Subcutaneous abdominal adipose tissue (tissue), 5 donors: ENCODE measurements around the gene TEAD1.

Source experiments
- H3K27ac ChIP-seq: one replicate; pipeline ENCODE4 v1.7.0; 2013; ENCODE audit warnings: low read depth, mild to moderate bottlenecking, inconsistent platforms, low read length, moderate library complexity
- H3K27me3 ChIP-seq, 5 donors: one replicate each; pipeline ENCODE4 v1.7.0; 2013; ENCODE audit warnings: low read length in 5 of 5, inconsistent platforms in 1 of 5; ENCODE audit not compliant: control insufficient read depth in 5 of 5, insufficient read depth in 4 of 5
- H3K36me3 ChIP-seq, 5 donors: one replicate each; pipeline ENCODE4 v1.7.0; 2013; ENCODE audit warnings: low read length in 5 of 5; ENCODE audit not compliant: control insufficient read depth in 5 of 5, insufficient read depth in 5 of 5
- H3K4me1 ChIP-seq, 5 donors: one replicate each; pipeline ENCODE4 v1.7.0; 2013; ENCODE audit warnings: low read length in 5 of 5, mild to moderate bottlenecking in 3 of 5, moderate library complexity in 1 of 5; ENCODE audit not compliant: control insufficient read depth in 5 of 5, insufficient read depth in 5 of 5
- H3K4me3 ChIP-seq, 5 donors: one replicate each; pipeline ENCODE4 v1.7.0; 2013; ENCODE audit warnings: low read length in 5 of 5, low read depth in 1 of 5
- H3K9ac ChIP-seq, 5 donors: one replicate each; pipeline ENCODE4 v1.7.0; 2013; ENCODE audit warnings: low read length in 5 of 5, mild to moderate bottlenecking in 4 of 5, moderate library complexity in 3 of 5
- H3K9me3 ChIP-seq, 5 donors: one replicate each; pipeline ENCODE4 v1.7.0; 2013; ENCODE audit warnings: low read length in 5 of 5; ENCODE audit not compliant: control insufficient read depth in 5 of 5
- donor health status: healthy.
- donor health status: healthy.
- donor health status: healthy.
- donor health status: healthy.
- donor health status: healthy.

Gene TEAD1

DNA sequence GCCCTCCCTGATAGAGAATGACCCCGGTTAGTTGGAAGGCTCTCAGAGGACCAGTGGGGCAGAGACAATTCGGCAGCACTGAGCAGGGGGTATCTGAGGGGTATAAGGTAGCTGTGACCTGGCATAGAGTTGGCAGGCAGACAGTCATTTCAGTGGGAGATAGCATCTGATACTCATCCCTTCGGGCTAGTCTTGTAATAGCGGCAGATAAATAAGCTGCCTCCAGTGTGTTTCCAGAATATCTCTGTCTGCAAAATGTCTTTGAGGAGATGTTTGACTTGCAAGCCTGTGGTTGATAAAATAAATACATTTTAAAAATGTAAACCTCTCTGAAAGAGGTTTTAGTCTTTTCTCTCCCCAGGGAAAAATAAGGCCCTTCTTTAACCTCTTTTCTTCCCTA, 54.2 kb downstream of the TEAD1 start:
- H3K4me3 ChIP-seq, result no peak overlapping the region
- no peaks in the 10 kb centered on the region for H3K27me3 ChIP-seq
- no peak overlapping the region for H3K27ac ChIP-seq
- H3K9me3 ChIP-seq, result no peaks in the 10 kb centered on the region
- peaks cover 3 to 32% (median 29%) of the 10 kb centered on the region in 5 donors for H3K4me1 ChIP-seq
- no peak overlapping the region for H3K9ac ChIP-seq
- no peaks in the 10 kb centered on the region for H3K36me3 ChIP-seq

DNA sequence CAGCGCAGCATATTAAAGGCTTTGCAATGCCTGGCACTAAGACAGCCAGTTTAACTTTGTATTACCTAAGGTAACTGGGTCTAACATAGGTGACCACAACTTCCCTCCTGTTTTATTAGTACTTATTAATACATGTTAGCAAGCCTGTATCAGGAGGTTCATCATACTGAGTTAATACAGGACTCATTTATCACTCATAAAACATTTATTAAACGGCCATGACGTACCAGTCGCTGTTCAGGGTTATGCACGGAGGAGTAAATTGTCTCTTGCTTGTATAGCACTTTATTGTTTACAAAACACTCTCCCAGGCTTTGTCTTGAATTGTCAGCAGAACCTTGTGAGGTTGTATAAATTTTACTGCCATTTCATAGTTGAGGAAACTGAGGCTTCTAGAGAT, 55.7 kb downstream of the TEAD1 start:
- Histone ChIP-seq H3K9me3 (no peaks in the 10 kb centered on the region), H3K36me3 (no peaks in the 10 kb centered on the region), H3K27ac (no peak overlapping the region), H3K4me1 (peaks cover 0 to 24% (median 16%) of the 10 kb centered on the region in 5 donors), H3K9ac (no peak overlapping the region), H3K4me3 (no peak overlapping the region), H3K27me3 (no peaks in the 10 kb centered on the region)

DNA sequence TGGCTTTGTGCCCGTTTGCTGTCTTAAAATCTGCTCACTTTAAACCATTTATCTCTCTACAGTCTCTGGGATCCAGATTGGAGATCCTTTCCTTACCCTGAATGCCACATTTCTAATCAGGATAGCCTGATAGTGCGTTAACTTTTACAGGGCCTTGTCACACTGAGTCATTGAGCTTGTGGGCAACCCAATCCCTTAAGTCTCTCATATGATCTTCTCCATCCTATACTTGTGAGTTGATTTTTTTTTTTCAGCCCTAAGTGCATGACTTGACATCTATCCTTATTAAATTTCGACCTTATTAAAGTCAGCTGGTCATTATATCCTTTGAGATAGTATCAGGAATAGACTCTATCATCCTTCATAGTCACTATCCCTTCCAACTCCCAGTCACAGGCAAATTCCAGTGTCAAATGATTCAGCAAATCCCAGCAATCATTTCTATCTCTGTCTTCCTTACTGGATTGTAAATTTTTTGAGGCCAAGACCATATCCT, 57.7 kb downstream of the TEAD1 start:
- no peak overlapping the region for H3K4me3 ChIP-seq
- no peaks in the 10 kb centered on the region for H3K36me3 ChIP-seq
- H3K27ac ChIP-seq, result no peak overlapping the region
- no peaks in the 10 kb centered on the region for H3K9me3 ChIP-seq
- peaks cover 0 to 13% (median 8%) of the 10 kb centered on the region in 5 donors for H3K4me1 ChIP-seq
- H3K9ac ChIP-seq, result no peak overlapping the region
- no peaks in the 10 kb centered on the region for H3K27me3 ChIP-seq

DNA sequence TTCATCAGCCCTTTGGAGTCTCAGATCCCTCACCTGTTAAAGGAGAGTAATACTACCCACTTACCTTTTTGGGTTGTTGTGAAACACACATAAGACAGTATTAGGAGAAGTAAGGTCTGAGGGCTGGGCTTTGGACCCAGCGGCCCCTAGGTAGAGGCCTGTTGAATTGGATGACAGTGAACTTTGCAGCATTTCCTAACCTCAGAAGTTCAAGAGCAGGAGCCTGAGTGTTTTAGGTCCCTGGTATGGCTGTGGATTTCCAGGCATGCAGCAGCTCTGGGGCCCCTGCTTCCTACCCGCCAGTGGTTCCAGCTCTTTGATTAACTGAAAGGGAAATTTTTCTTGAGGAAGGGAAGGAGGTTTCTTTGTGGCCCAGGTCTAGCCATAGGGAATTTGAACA, 58.9 kb downstream of the TEAD1 start:
- H3K27me3 ChIP-seq, result no peaks in the 10 kb centered on the region
- H3K9ac ChIP-seq, result no peak overlapping the region
- H3K9me3 ChIP-seq, result no peaks in the 10 kb centered on the region
- H3K27ac ChIP-seq, result no peak overlapping the region
- H3K36me3 ChIP-seq, result no peaks in the 10 kb centered on the region
- no peak overlapping the region for H3K4me3 ChIP-seq
- H3K4me1 ChIP-seq, result peaks cover 0 to 8% (median 1%) of the 10 kb centered on the region in 5 donors

DNA sequence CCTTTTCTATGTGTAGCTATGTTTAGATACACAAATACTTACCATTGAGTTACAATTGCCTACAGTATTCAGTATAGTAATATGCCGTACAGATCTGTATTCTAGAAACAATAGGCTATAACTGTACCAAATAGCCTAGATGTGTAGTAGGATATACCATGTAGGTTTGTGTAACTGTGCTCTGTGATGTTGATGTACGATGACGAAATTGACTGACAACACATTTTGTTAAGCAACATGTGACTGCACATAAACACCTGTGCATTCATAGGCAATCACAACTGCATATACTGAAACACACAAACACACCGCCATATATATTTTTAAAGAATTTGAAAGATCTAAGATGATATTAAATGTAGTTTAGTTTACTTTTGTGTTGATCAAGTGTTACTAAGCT, 60.4 kb downstream of the TEAD1 start:
- no peak overlapping the region for H3K27ac ChIP-seq
- H3K9ac ChIP-seq, result no peak overlapping the region
- no peaks in the 10 kb centered on the region for H3K36me3 ChIP-seq
- H3K9me3 ChIP-seq, result no peaks in the 10 kb centered on the region
- no peaks in the 10 kb centered on the region for H3K27me3 ChIP-seq
- H3K4me1 ChIP-seq, result peaks cover 0 to 7% (median 0%) of the 10 kb centered on the region in 5 donors
- no peak overlapping the region for H3K4me3 ChIP-seq

DNA sequence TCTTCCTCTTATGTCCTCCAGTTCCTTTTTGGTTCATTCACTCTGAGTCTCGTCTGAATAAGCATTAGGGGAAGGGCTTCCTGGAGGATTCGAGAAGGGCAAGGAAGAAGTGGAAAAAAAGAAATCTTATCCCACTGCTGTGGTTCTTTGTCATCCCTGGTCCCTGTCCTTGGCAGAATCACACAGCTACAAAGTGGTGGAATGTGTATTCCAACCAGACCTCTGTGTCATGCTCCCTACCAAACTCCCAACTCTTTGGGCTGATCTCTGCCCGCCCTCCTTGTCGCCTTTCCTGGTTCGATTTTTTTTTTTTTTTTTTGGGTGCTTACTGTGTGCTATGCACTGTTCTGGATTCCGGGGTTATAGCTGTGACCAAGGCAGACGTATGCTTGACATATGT, 61.0 kb downstream of the TEAD1 start:
- H3K27me3 ChIP-seq, result no peaks in the 10 kb centered on the region
- H3K9me3 ChIP-seq, result no peaks in the 10 kb centered on the region
- no peak overlapping the region for H3K27ac ChIP-seq
- H3K4me1 ChIP-seq, result peaks cover 0 to 7% (median 0%) of the 10 kb centered on the region in 5 donors
- no peak overlapping the region for H3K9ac ChIP-seq
- H3K36me3 ChIP-seq, result no peaks in the 10 kb centered on the region
- no peak overlapping the region for H3K4me3 ChIP-seq

DNA sequence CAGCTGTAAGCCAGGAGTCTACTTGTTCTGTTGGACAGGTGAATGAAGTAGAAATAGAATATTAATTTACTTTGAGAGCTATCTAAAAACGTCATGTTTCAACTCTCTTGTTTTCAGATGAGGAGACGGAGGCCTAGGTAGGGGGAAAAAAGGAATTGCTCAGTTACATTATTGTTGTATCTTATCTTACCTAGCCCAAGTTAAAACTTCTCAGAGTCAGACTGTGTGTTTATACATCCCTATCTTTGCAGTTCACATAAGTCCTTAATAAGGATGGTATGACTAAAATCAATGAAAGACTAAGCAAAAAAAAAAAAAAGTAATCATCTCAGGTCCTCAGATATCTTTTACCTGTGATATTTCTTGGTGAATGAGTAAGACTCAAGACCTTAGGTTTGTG, 62.8 kb downstream of the TEAD1 start:
- H3K9ac ChIP-seq, result no peak overlapping the region
- H3K27ac ChIP-seq, result no peak overlapping the region
- peaks cover 0 to 6% (median 0%) of the 10 kb centered on the region in 5 donors for H3K4me1 ChIP-seq
- H3K9me3 ChIP-seq, result no peaks in the 10 kb centered on the region
- H3K4me3 ChIP-seq, result no peak overlapping the region
- no peaks in the 10 kb centered on the region for H3K36me3 ChIP-seq
- H3K27me3 ChIP-seq, result no peaks in the 10 kb centered on the region

DNA sequence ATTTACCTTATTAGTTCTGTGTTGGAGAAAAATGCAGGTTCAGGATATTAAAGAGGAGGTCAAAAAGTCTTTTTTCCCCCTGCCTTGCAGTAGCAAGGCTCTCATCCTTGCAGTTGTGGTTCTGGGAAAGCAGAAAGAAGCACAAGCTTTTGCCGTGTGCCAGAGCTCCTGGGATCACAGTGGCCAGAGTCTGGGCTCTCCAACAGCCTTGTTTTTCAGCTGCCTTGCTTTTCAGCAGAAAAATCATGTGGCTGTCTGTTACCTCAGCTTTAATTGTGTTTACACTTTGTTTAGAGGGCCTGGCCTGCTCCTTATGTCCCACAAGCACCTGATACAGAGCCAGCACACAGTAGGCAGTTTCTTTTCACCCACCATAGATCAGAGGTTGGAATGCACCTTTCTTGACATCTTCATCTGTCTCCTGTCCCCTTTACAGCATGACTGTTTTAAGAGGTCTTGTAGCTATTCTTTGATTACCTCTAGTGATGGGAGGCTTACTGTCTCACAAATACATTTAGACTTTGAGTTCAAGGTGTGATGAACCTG, 67.5 kb downstream of the TEAD1 start:
- Histone ChIP-seq H3K4me3 (no peak overlapping the region), H3K27ac (no peak overlapping the region), H3K36me3 (no peaks in the 10 kb centered on the region), H3K4me1 (peaks cover 0 to 8% (median 2%) of the 10 kb centered on the region in 5 donors), H3K9me3 (no peaks in the 10 kb centered on the region), H3K9ac (no peak overlapping the region), H3K27me3 (no peaks in the 10 kb centered on the region)

DNA sequence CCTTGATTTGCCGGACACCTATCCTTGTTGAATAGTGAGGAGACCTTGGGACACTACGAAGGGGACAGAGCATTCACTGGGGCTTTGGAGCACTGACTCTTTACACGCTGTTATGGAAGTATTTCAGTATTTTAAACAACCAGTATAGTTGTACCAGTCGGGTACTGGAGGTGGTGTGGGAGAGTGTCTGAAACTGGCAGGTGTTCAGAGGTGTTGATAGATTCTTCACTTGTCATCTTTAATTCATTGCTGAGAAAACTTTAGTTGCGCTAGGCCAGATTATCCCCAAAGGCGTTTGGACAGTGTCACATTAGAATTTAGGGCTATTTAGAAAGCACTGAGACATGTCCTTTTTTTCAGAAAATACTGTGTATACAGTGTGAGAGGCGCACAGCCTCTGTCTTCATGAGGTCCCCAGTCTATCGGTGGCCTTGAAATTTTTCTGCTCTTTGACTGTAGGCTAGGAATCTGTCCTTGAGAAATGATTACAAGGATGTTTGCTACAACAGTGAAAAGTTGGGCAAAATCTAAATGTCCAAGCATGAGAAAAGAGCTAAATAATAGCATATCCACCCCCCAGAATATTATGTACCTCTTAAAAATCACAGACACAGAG, 69.7 kb downstream of the TEAD1 start:
- Histone ChIP-seq H3K4me1 (peaks cover 0 to 12% (median 6%) of the 10 kb centered on the region in 5 donors), H3K9me3 (no peaks in the 10 kb centered on the region), H3K36me3 (no peaks in the 10 kb centered on the region), H3K27me3 (no peaks in the 10 kb centered on the region), H3K4me3 (no peak overlapping the region), H3K27ac (no peak overlapping the region), H3K9ac (no peak overlapping the region)

DNA sequence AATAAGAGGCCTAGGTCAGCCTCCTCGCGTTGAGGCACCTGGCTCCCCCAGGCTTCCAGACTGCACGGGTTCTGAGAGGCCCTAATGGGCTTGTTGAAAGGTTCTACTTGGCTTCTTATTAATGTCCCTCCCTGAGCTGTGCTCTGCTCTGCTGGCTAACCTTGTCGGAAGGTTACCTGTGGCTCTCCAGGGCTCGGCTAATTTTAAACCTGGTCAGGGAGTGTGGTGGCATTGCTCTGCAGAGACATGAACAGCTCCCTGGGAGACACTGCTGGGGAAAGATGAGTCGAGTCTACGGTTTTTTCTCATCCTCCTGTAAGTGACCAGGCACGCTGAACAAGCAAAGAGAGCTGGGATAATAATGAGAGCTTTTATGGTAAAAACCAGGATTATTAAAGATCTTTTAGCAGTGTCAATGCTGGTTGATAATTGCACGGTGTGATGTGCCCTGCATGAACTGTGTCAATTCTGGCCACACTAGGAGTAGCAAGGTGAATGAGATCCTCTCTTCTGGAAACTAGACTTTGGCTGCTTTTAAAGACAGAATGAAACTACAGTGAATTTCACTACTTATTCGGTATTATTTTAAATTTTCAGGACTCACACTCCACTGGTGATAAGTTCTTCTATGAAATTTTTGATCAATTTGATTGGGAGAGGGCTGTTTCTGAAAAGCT, 70.7 kb downstream of the TEAD1 start:
- Histone ChIP-seq H3K4me1 (peaks cover 0 to 12% (median 6%) of the 10 kb centered on the region in 5 donors), H3K4me3 (no peak overlapping the region), H3K36me3 (no peaks in the 10 kb centered on the region), H3K9me3 (no peaks in the 10 kb centered on the region), H3K27ac (no peak overlapping the region), H3K9ac (no peak overlapping the region), H3K27me3 (no peaks in the 10 kb centered on the region)
